ENCODE measurements around the gene TUBGCP3. TPM values are rescaled to one million over a fixed set of nuclear protein-coding genes. Genes with fewer than 3 reads are reported as not detected.
A peak's percentile ranks its signal among the peaks of the same experiment; 100 is the strongest.

Gene TUBGCP3
- total and polyA plus RNA-seq, 10 donors: 9.1 to 69.8 (median 48.7) TPM

- no peaks in the 10 kb centered on the region for H3K36me3 ChIP-seq
- 51 to 61% (median 57%) methylated on average over 13 of the region's 13 CpGs for WGBS, 5 donors
- intact Hi-C loops (cut with DNase I; ENCODE audit: low total_unique reads): no loop called here
- no peak overlapping the region for H3K4me3 ChIP-seq
- DNase-seq: peak; percentile 46
- no peak overlapping the region for H3K27ac ChIP-seq
- no peaks in the 10 kb centered on the region for H3K9me3 ChIP-seq
- TF ChIP-seq POLR2AphosphoS5 (IDR thresholded peaks at IDR 0.05): no peak
- TF ChIP-seq POLR2A (IDR thresholded peaks at IDR 0.05): no peak
- peak in 8 of 11 experiments; percentile 26 to 66 (median 50) for TF ChIP-seq CTCF (IDR thresholded peaks at IDR 0.05 in 8 of 11, conservative IDR thresholded peaks at IDR 0.05 in 3 of 11)
- H3K4me1 ChIP-seq: peaks cover 0 to 4% (median 0%) of the 10 kb centered on the region in 6 donors
- peaks cover 0 to 35% (median 0%) of the 10 kb centered on the region in 7 donors for H3K27me3 ChIP-seq (replicated peaks in 1 of 7)
Measured at GRCh38 chr13:112616586-112617362, 28.8 kb upstream of the TUBGCP3 start.

GRCh38 chr13:112615391-112615790, 27.4 kb upstream of the TUBGCP3 start:
- Histone ChIP-seq H3K4me1 (peaks cover 0 to 4% (median 0%) of the 10 kb centered on the region in 6 donors), H3K4me3 (no peak overlapping the region), H3K9me3 (no peaks in the 10 kb centered on the region), H3K27me3 (replicated peaks in 1 of 7) (peaks cover 0 to 27% (median 0%) of the 10 kb centered on the region in 7 donors), H3K27ac (no peak overlapping the region), H3K36me3 (no peaks in the 10 kb centered on the region)
- 87 to 89% (median 88%) methylated on average over 8 of the region's 8 CpGs for WGBS, 5 donors
- TF ChIP-seq POLR2AphosphoS5 (IDR thresholded peaks at IDR 0.05) (no peak), POLR2A (IDR thresholded peaks at IDR 0.05) (no peak), CTCF (IDR thresholded peaks at IDR 0.05 in 8 of 11, conservative IDR thresholded peaks at IDR 0.05 in 3 of 11) (no peak)
- intact Hi-C loops (cut with DNase I; ENCODE audit: low total_unique reads): no loop called here
- DNase-seq: peak; percentile 41

- Histone ChIP-seq H3K4me3 (no peak overlapping the region), H3K27me3 (replicated peaks in 1 of 7) (peaks cover 0 to 25% (median 0%) of the 10 kb centered on the region in 7 donors), H3K27ac (no peak overlapping the region), H3K9me3 (no peaks in the 10 kb centered on the region), H3K36me3 (no peaks in the 10 kb centered on the region), H3K4me1 (peaks cover 0 to 4% (median 0%) of the 10 kb centered on the region in 6 donors)
- DNase-seq: peak; percentile 2
- no peak for TF ChIP-seq POLR2A (IDR thresholded peaks at IDR 0.05)
- no peak for TF ChIP-seq CTCF (IDR thresholded peaks at IDR 0.05 in 8 of 11, conservative IDR thresholded peaks at IDR 0.05 in 3 of 11)
- no peak for TF ChIP-seq POLR2AphosphoS5 (IDR thresholded peaks at IDR 0.05)
- intact Hi-C loops (cut with DNase I; ENCODE audit: low total_unique reads): no loop called here
- 87 to 94% (median 91%) methylated on average over 7 of the region's 7 CpGs for WGBS, 5 donors
Measured at GRCh38 chr13:112614835-112615234, 26.9 kb upstream of the TUBGCP3 start.

GRCh38 chr13:112608212-112608611, 20.3 kb upstream of the TUBGCP3 start:
- no peak for TF ChIP-seq CTCF (IDR thresholded peaks at IDR 0.05 in 8 of 11, conservative IDR thresholded peaks at IDR 0.05 in 3 of 11)
- no peak for TF ChIP-seq POLR2AphosphoS5 (IDR thresholded peaks at IDR 0.05)
- no peak for TF ChIP-seq POLR2A (IDR thresholded peaks at IDR 0.05)
- Histone ChIP-seq H3K9me3 (no peaks in the 10 kb centered on the region), H3K4me1 (peaks cover 0 to 16% (median 12%) of the 10 kb centered on the region in 6 donors), H3K36me3 (no peaks in the 10 kb centered on the region), H3K4me3 (no peak overlapping the region), H3K27me3 (replicated peaks in 1 of 7) (peaks cover 0 to 20% (median 0%) of the 10 kb centered on the region in 7 donors), H3K27ac (no peak overlapping the region)
- DNase-seq: no peak
- intact Hi-C loops (cut with DNase I; ENCODE audit: low total_unique reads): loop anchor here (10.0 kb wide), 1 partner anchor 1133 kb away; no protein-coding TSS in a partner anchor
- WGBS, 5 donors: 83 to 93% (median 88%) methylated on average over 2 of the region's 2 CpGs

Data from spleen (tissue), 11 donors.